COLO668 (cell line): Measurements from ENCODE around the gene SLC25A27.
"Not testable (repeated sequence)": the region's sequence is repeated elsewhere in the genome, so short reads cannot be mapped to it uniquely, and the experiment has no call there.

Source experiments
- DNase-seq: peaks from one replicate; lab custom pipeline; 2025; ENCODE audit not compliant: unreplicated experiment; lab: John Stamatoyannopoulos, UW

The SLC25A27 gene, protein sequence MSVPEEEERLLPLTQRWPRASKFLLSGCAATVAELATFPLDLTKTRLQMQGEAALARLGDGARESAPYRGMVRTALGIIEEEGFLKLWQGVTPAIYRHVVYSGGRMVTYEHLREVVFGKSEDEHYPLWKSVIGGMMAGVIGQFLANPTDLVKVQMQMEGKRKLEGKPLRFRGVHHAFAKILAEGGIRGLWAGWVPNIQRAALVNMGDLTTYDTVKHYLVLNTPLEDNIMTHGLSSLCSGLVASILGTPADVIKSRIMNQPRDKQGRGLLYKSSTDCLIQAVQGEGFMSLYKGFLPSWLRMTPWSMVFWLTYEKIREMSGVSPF

DNA sequence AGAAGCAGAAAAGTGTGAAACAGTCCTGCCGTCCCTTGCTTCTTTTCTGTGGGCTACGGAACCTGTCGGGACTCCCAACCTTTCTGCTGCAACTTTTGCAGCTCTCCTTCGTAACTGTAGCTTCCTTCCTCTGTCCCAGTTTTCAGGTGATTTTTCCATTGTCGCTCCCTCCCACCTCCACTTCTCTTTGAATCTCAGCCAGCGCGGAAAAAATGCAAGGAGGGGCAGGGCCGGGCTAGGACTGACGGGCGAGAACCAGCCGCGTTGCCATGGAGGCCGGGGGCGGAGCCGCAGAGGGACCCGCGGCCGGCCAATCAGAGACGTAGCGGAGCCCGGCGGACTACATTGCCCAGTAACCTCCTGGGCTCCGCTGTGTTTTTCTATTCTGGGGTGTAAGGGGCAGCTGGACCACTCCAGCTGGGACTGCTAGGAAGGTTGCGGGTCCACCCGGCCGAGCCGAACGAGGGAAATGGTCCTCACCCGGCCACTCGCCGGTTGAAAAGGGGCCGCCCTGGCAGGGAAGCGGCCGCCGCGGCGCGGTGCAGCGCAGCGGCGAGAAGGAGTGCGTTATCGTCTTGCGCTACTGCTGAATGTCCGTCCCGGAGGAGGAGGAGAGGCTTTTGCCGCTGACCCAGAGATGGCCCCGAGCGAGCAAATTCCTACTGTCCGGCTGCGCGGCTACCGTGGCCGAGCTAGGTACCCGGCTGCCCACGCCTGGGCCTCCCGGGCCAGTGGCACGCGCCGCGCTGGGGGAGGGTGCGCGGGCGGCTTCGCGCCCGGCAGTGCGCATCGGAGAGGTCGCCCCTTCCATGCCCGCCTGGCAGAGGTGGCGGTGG, at the start of gene SLC25A27, which contains the start of gene CYP39A1:
Gene SLC25A27 (plus strand): TSS at position 373 of the 836 bp plus-strand sequence. CDS start 218 bp downstream, at position 591.
Gene CYP39A1 (minus strand): TSS at position 216 of the 836 bp plus-strand sequence. CDS start 236 bp downstream, outside the sequence.
- peak; percentile 90 for DNase-seq

DNA sequence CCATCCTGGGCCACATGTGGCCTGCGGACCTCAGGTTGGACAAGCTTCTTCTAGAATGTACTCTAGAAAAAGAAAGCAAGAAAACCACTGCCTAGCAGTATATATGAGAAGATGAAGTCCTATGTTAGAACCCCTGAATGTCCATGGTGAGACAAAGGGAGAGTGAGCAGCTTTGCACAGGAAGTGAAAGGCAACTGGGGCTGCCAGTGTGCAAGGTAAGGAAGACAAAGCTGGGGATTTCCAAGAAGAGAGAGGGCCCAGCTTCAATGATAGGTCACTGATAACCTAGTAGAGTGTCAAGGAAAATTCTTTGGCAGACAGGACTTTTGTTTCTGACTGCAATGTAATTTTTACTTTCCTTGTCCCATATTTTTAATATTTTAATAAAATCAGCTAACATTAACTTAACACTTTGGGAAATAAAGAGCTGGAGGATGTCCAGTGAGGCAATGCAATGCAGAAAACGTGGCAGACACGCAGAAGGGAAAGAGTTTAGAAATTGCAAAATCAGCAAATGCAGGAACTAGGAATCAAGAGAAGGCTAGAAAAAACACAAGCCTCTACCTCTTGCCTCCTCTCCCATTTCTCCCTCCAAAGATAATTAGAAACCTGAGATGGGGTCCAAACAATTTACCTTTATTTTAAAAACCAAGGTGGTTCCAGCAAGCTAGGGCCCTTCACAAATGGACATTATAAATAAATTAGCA, 47.5 kb upstream of the SLC25A27 start:
- DNase-seq = no peak

DNA sequence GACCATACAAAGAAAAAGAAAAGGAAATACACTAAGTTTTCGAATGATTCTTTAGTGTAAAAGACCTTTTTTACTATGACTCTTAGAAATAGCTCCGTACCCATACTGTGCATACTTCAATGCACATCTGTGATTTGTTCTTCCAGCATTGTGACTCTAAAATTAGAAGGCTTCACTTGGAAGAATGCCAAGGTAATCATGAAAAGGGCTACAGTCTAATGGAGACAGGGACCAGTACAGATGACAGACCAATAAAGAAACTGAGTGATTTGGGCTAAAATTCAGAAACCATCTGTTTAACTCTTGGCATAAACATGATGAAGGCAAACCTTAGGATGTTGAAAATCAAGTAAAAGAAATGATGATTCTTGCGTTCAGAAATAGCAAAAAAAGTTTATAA, 46.4 kb upstream of the SLC25A27 start:
- no peak for DNase-seq

DNA sequence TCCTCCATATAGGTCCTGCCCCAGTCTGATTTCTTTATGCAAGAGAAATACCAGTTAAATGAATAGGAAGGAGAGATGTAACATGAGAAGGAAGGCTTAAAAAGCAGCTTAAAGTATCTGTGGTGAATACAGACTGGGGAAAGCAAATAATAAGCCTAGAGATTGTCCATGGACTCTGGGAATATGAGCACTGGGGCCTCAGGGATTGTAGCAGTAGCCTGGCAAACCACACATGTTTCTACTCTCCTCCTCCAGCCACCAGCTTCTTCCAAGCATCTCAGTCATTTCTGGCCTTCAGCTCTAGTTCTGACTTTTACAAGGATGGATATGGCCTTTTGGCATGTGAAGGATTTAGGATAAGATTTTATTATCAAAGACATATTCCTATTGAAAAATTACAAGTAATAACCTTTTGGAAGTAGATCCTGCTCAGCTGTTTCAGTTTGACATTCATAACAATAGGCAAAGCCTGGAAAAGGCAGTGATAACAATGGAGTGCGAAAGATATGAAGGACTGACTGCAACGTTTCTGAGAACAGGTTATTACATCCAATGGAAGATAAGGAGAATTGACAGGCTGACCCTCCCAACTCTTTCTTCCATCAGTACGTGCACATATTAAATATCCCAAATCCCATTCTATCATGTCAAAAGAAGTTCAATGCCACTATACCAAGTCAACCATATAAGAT, 41.8 kb upstream of the SLC25A27 start:
- no peak for DNase-seq

DNA sequence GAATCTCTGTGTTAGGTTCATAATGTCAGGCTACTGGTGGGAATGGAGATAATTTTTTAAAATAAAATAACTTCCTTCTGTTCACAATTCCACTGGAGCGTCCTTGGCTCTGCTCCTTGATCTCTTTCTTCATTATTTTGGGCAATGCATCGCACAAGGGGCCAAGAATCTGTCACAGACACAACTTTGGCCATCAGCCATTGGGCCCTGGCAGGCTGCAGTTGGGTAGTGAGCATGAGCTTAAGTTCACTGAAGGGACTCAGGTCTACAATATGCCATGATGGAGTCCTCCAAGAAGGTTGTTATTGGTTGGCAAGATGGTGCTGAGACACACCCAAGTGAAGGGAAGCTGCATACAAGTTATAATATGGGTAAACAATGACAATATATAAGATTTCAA, 40.1 kb upstream of the SLC25A27 start:
- no peak for DNase-seq

DNA sequence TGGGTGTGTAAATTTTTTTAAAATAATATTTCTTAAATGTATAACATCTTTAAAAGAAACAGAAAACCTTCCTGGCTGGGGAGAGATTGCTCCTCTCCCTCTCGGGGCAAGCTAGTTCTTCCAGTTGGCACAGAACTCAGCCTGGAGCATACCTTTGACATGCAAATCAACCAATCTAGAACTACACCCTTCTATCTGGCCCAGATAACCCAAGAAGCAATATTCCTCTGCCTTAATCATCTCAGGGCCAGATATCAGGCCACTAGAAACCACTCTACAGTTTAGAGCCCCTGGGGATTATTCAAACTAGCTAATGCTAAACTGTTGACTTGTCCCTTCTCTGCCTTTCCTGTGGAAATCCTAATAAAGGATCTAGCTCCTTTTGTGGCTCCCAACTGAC, 34.0 kb upstream of the SLC25A27 start:
- no peak for DNase-seq

DNA sequence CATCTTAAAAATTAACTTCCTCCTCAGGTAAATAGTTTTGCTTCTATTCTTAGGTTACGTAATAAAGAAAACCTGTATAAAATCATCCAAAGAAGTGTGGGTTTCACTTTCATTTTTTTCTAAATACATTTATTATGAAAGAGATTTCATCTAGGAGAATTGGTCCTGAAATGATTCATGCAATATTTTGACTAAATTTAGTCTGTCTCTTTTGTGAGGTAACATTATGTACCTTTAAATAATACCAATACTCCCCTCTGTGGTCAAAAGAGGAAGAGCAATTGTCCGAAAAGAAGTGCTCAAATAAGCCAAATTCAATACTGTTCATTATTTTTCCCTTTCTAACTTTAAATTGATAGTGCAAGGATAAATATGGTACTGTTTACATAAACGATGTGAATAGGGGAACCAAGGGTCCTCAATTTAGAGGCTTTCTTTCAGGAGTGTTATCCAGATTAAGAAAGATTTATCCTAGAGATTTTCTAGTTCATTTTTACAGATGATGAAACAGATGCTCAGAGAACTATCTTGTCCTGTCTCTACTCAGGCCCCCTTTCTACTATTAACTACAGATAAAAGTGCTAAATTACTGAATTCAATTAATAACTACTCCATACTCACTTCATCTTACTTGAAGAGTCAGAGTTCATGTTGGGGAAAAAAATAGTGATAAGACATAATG, 26.4 kb upstream of the SLC25A27 start:
- no peak for DNase-seq

DNA sequence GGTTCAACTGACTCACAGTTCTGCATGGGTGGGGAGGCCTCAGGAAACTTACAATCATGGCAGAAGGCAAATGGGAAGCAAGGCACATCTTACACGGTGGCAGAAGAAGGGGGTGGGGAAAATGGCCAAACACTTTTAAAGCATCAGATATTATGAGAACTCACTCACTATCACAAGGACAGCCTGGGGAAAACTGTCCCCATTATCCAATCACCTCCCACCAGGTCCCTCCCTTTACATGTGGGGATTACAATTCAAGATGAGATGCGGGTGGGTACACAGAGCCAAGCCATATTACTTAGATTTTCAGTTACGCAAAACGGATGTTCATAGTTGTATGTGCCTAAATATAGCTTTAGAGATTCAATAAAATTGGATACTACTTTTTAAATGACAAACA, 25.8 kb upstream of the SLC25A27 start:
- no peak for DNase-seq

DNA sequence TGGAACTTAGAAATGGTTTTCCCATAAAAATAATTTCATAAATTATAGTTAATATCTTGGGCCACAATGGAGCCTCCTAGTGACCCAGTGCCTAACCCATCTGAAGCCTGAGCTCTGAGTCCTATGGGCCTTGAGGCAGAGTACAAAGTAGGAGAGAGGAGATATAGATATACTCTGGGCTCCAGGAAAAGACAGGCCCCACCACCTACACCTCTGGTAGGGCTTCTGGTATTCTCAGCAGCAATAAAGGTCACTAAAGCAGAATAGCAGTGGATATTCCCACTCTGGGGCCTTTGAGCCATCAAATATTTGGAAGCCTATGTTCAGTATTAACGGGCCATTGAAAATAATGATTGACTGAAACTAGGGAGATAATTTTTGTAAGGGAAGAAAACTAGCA, 24.3 kb upstream of the SLC25A27 start:
- no peak for DNase-seq

DNA sequence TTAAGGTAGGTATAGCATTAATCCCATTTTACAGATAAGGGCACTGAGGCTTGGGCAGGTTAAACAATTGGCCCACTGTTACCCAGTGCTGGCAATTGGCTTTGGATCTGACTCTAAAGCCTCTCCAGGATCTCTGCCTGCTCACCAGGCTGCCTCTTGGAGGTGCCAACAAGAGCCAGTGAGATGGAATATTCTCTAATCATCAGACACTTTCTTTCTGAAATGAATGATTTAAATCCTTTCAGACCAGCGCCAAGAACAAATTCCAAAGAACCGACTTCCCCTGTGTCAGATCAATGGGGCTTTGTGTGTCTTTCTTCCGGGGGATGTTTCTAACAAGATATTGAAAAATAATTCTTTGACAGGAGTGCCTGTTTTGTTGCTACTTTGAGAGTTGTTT, 23.8 kb upstream of the SLC25A27 start:
- DNase-seq = no peak

DNA sequence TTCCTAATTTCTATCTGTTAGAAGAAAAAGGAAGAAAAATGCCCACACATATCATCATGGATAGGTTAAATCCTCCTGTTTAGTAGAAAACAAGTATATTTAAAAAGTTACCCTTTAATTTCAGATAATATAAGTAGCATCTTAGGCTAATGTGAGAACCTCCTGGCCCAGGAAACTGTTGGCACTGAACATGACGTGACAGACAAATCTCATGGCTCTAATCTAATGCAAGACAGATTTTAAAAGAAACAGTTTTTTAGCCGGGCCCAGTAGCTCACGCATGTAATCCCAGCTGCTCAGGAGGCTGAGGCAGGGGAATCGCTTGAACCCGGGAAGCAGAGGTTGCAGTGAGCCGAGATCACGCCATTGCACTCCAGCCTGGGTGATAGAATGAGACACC, 23.1 kb upstream of the SLC25A27 start:
- no peak for DNase-seq

DNA sequence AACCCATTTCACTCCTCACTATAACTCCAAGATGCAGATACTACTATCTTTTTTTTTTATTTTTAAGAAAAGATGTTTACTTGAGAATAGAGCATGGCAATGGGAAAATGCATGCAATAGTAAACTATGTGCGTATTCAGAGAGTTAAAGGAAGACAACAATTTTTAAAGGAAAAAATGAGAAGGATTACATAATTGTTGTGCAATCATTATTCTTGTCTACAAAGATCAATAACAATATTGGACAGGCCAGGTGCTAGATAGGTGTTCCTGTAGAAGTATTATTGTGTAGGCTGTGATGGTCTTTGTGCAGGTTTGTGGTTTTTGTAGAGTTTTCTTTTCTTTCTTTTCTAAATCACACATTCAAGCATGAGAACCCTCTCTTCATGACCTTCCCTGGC, 20.7 kb upstream of the SLC25A27 start:
- DNase-seq = no peak

DNA sequence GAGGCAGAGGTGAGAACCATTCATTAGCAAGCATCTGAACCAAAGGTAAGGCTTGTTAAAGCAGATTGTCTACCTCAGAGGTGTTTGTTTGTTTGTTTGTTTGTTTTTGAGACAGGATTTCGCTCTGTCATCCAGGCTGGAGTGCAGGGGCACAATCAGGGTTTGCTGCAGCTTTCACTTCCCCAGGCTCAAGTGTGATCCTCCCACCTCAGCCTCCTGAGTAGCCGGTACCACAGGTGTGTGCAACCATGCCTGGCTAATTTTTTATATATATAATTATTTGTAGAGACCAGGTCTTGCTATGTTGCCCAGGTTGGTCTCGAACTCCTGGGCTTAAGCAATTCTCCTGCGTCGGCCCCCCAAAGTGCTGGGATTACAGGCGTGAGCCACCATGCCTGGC, 17.3 kb upstream of the SLC25A27 start:
- DNase-seq = no peak

DNA sequence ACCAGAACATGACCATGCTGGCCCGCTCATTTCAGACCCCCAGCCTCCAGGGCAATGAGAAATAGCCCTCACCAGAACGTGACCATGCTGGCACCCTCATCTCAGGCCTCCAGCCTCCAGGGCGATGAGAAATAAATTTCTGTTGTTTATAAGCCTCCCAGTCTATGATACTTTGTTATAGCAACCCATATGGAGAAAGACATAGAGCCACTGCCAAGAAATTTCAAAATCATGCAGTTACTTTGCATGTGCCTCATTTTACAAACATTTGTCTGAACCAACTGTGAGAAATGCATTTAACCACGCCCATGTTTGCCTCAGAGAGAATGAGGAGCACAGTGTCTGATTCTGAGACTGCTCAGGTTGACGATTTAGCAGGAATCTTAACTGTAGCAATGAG, 15.6 kb upstream of the SLC25A27 start:
- no peak for DNase-seq

DNA sequence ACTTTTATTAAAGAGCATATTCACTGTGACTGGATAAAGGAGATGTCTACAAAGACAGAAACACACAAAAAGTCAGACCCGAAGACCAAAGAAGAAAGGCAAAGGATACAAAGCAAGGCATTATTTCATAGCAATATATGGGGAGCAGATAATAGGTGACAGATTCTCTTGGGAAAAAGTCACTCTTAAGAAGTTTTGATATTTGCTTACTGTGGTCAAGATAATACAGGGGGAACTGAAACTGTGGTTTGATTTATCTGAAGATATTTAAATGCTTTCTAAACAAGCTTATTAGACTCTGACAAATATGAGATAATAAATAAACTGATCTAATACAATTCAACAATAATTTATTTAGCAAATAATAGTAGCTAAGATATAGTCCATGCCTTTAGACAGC, 14.8 kb upstream of the SLC25A27 start:
- DNase-seq = no peak

DNA sequence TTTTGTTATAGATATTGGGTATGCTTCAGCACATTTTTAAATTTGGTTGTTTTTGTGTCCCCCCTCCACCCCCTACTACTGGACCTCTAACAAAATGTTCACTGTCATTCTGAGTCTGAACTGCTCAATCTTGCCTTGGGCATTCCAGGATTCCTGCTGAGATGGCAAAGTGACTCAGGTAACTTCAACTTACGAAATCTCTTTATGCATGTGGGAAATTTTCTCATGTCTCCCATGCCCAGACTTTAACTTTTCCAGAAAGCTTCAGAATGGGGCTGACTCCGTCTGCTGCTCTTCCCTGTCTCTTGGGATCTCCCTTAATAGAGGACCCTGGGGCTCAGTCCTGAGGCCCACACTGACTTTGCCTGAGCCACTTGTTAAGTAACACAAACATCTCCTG, 14.1 kb upstream of the SLC25A27 start:
- DNase-seq = no peak

DNA sequence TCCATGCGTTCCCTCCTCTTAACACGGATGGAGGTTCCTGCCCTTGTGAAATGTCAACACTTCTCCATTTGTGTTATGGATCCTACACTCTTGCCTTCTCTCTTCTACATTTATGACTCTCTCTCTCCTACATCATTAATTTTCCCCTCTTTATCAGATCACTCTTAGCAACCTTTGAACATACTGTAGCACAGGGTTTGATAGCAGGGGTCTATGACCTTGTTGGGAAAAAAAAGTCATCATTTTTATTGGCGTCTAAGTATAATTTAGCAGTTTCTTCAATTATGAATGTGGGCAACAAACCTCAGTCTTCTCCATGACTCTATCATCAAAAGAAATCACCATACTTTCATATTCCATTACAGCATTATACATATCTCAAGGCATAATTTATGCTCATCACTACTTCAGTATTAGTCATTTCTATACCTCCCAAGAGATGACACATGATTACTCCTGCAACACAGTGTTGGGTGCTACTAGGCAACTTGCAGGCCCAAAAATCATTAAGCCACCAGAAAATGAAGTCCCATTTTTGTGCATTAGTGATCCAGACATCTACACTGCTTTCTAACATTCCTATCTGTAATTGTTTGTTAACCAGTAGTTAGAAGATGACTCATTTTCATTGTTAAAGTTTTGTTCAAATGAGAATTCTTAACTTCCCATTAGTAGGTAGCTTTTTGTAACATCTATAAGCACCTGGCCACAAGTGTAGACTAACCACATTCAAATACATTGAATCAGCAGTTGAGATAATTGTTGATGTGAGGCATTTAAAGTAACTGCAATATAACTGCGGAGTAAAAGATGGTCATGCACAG, 9.6 kb upstream of the SLC25A27 start:
- no peak for DNase-seq

DNA sequence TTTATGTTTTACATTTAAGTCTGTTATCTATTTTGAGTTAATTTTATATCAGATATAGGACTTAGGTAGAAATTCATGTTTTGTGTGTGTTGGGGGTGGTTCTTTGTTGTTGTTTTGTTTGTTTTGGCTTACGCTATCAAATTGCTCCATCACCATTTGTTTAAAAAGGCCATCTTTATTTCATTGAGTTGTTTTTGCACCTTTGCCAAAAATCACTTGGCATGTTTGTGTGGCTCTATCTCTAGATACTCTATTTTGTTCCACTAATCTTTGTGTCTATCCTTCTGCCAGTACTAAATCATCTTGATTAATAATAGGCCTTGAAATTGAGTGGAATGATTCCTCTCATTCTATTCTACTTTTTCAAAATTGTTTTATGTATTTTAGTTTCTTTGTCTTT, 7.5 kb upstream of the SLC25A27 start:
- no peak for DNase-seq

DNA sequence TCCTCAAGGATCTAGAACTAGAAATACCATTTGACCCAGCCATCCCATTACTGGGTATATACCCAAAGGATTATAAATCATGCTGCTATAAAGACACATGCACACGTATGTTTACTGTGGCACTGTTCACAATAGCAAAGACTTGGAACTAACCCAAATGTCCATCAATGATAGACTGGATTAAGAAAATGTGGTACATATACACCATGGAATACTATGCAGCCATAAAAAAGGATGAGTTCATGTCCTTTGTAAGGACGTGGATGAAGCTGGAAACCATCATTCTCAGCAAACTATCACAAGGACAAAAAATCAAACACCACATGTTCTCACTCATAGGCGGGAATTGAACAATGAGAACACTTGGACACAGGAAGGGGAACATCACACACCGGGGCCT, 4.7 kb upstream of the SLC25A27 start:
- DNase-seq = not testable (repeated sequence)
